Measurements from ENCODE around the gene FRMD3.
"Not testable (repeated sequence)": the region's sequence is repeated elsewhere in the genome, so short reads cannot be mapped to it uniquely, and the experiment has no call there.

The FRMD3 gene

GRCh38 chr9:83388346-83388745 lies 149.9 kb downstream of the FRMD3 start:
- no peak for DNase-seq (ENCODE audit: low read depth)

GRCh38 chr9:83387401-83388185 lies 150.6 kb downstream of the FRMD3 start:
- no peak for DNase-seq (ENCODE audit: low read depth)

- no peak for DNase-seq (ENCODE audit: low read depth)
Observed at GRCh38 chr9:83385317-83385716, 152.9 kb downstream of the FRMD3 start.

- no peak for DNase-seq (ENCODE audit: low read depth)
Observed at GRCh38 chr9:83384214-83384613, 154.0 kb downstream of the FRMD3 start.

GRCh38 chr9:83383034-83383433 lies 155.2 kb downstream of the FRMD3 start:
- no peak for DNase-seq (ENCODE audit: low read depth)

GRCh38 chr9:83382421-83382820 lies 155.8 kb downstream of the FRMD3 start:
- DNase-seq (ENCODE audit: low read depth) = no peak

GRCh38 chr9:83379045-83379444 lies 159.2 kb downstream of the FRMD3 start:
- no peak for DNase-seq (ENCODE audit: low read depth)

GRCh38 chr9:83372957-83373356 lies 165.2 kb downstream of the FRMD3 start:
- DNase-seq (ENCODE audit: low read depth) = no peak

- DNase-seq (ENCODE audit: low read depth) = no peak
Observed at GRCh38 chr9:83367326-83367725, 170.9 kb downstream of the FRMD3 start.

- DNase-seq (ENCODE audit: low read depth) = no peak
Observed at GRCh38 chr9:83362341-83362995, 175.7 kb downstream of the FRMD3 start.

GRCh38 chr9:83359039-83359438 lies 179.2 kb downstream of the FRMD3 start:
- DNase-seq (ENCODE audit: low read depth) = no peak

GRCh38 chr9:83358493-83358892 lies 179.7 kb downstream of the FRMD3 start:
- not testable (repeated sequence) for DNase-seq (ENCODE audit: low read depth)

GRCh38 chr9:83355729-83356151 lies 182.5 kb downstream of the FRMD3 start:
- DNase-seq (ENCODE audit: low read depth) = no peak

GRCh38 chr9:83355024-83355444 lies 183.2 kb downstream of the FRMD3 start:
- no peak for DNase-seq (ENCODE audit: low read depth)

- no peak for DNase-seq (ENCODE audit: low read depth)
Observed at GRCh38 chr9:83349031-83349430, 189.2 kb downstream of the FRMD3 start.

- DNase-seq (ENCODE audit: low read depth) = no peak
Observed at GRCh38 chr9:83346655-83347420, 191.4 kb downstream of the FRMD3 start.

- no peak for DNase-seq (ENCODE audit: low read depth)
Observed at GRCh38 chr9:83343366-83343999, 194.7 kb downstream of the FRMD3 start.

- no peak for DNase-seq (ENCODE audit: low read depth)
Observed at GRCh38 chr9:83342731-83343130, 195.5 kb downstream of the FRMD3 start.

GRCh38 chr9:83342006-83342405 lies 196.2 kb downstream of the FRMD3 start:
- DNase-seq (ENCODE audit: low read depth) = no peak

GRCh38 chr9:83340451-83340850 lies 197.8 kb downstream of the FRMD3 start:
- DNase-seq (ENCODE audit: low read depth) = no peak

- DNase-seq (ENCODE audit: low read depth) = no peak
Observed at GRCh38 chr9:83339435-83339834, 198.8 kb downstream of the FRMD3 start.

GRCh38 chr9:83336706-83337105 lies 201.5 kb downstream of the FRMD3 start:
- DNase-seq (ENCODE audit: low read depth) = no peak
